ENCODE measurements around the gene BTG1. TPM values are rescaled to one million over a fixed set of nuclear protein-coding genes. Genes with fewer than 3 reads are reported as not detected.

The BTG1 gene
- 51.1 to 61.8 TPM (median 57.0 TPM) in 5 replicates for total RNA-seq (2022; extraction: Qiagen RNA extraction)

GRCh38 chr12:92145731-92146496 lies at the start of gene BTG1:
Gene BTG1 (minus strand): TSS chr12:92145846. CDS start chr12:92145535, 311 bp downstream.

Measured in A549 treated with AZD2906 at 1 μM for 4 hours (cell line).